ENCODE results near the gene NF1. TPM values are rescaled to one million over a fixed set of nuclear protein-coding genes. Genes with fewer than 3 reads are reported as not detected.
"Not testable (repeated sequence)": the region's sequence is repeated elsewhere in the genome, so short reads cannot be mapped to it uniquely, and the experiment has no call there.

NF1 gene
- total RNA-seq, 1 donor from 2014 or later: 30.0 TPM

- intact Hi-C loops (cut with micrococcal nuclease): no loop called here
- Mint-ChIP-seq H3K27me3 (ENCODE audit: insufficient read depth) (peaks cover 1% of the 10 kb centered on the region), H3K36me3 (ENCODE audit: low read depth) (peaks cover 14% of the 10 kb centered on the region), H3K4me1 (ENCODE audit: low read depth) (peaks cover 6% of the 10 kb centered on the region), H3K27ac (no peak overlapping the region), H3K9me3 (no peaks in the 10 kb centered on the region), H3K4me3 (no peak overlapping the region)
- no peak for DNase-seq (ENCODE audit: low spot score)
Measured at GRCh38 chr17:31286587-31286986, 191.8 kb downstream of the NF1 start.

- H3K4me1 Mint-ChIP-seq (ENCODE audit: low read depth); H3K27me3 Mint-ChIP-seq (ENCODE audit: insufficient read depth); H3K36me3 Mint-ChIP-seq (ENCODE audit: low read depth); H3K4me3 Mint-ChIP-seq; intact Hi-C loops (cut with micrococcal nuclease); H3K27ac Mint-ChIP-seq; H3K9me3 Mint-ChIP-seq; DNase-seq (ENCODE audit: low spot score): not testable (repeated sequence)
Measured at GRCh38 chr17:31287932-31288331, 193.2 kb downstream of the NF1 start.

GRCh38 chr17:31289790-31290189 is 195.0 kb downstream of the NF1 start:
- peaks cover 10% of the 10 kb centered on the region for H3K36me3 Mint-ChIP-seq (ENCODE audit: low read depth)
- H3K27me3 Mint-ChIP-seq (ENCODE audit: insufficient read depth): peaks cover 1% of the 10 kb centered on the region
- H3K4me3 Mint-ChIP-seq: no peak overlapping the region
- DNase-seq (ENCODE audit: low spot score): no peak
- H3K4me1 Mint-ChIP-seq (ENCODE audit: low read depth): peaks cover 6% of the 10 kb centered on the region
- intact Hi-C loops (cut with micrococcal nuclease): no loop called here
- no peak overlapping the region for H3K27ac Mint-ChIP-seq
- no peaks in the 10 kb centered on the region for H3K9me3 Mint-ChIP-seq

GRCh38 chr17:31291820-31292219 is 197.0 kb downstream of the NF1 start:
- H3K27me3 Mint-ChIP-seq (ENCODE audit: insufficient read depth): peaks cover 1% of the 10 kb centered on the region
- no peaks in the 10 kb centered on the region for H3K9me3 Mint-ChIP-seq
- intact Hi-C loops (cut with micrococcal nuclease): no loop called here
- H3K4me3 Mint-ChIP-seq: no peak overlapping the region
- no peak for DNase-seq (ENCODE audit: low spot score)
- H3K27ac Mint-ChIP-seq: no peak overlapping the region
- peaks cover 6% of the 10 kb centered on the region for H3K4me1 Mint-ChIP-seq (ENCODE audit: low read depth)
- H3K36me3 Mint-ChIP-seq (ENCODE audit: low read depth): peaks cover 10% of the 10 kb centered on the region

- Mint-ChIP-seq H3K27me3 (ENCODE audit: insufficient read depth) (no peaks in the 10 kb centered on the region), H3K36me3 (ENCODE audit: low read depth) (peaks cover 3% of the 10 kb centered on the region), H3K27ac (no peak overlapping the region), H3K9me3 (no peaks in the 10 kb centered on the region), H3K4me3 (no peak overlapping the region), H3K4me1 (ENCODE audit: low read depth) (peaks cover 6% of the 10 kb centered on the region)
- intact Hi-C loops (cut with micrococcal nuclease): no loop called here
- DNase-seq (ENCODE audit: low spot score): no peak
Measured at GRCh38 chr17:31293581-31293980, 198.8 kb downstream of the NF1 start.

- intact Hi-C loops (cut with micrococcal nuclease): no loop called here
- Mint-ChIP-seq H3K4me3 (no peak overlapping the region), H3K36me3 (ENCODE audit: low read depth) (peaks cover 3% of the 10 kb centered on the region), H3K9me3 (no peaks in the 10 kb centered on the region), H3K4me1 (ENCODE audit: low read depth) (peaks cover 6% of the 10 kb centered on the region), H3K27ac (no peak overlapping the region), H3K27me3 (ENCODE audit: insufficient read depth) (no peaks in the 10 kb centered on the region)
- no peak for DNase-seq (ENCODE audit: low spot score)
Measured at GRCh38 chr17:31294231-31294630, 199.5 kb downstream of the NF1 start.

GRCh38 chr17:31294820-31295488 is 200.2 kb downstream of the NF1 start:
- H3K27me3 Mint-ChIP-seq (ENCODE audit: insufficient read depth): no peaks in the 10 kb centered on the region
- DNase-seq (ENCODE audit: low spot score): no peak
- H3K27ac Mint-ChIP-seq: no peak overlapping the region
- no peaks in the 10 kb centered on the region for H3K9me3 Mint-ChIP-seq
- intact Hi-C loops (cut with micrococcal nuclease): no loop called here
- peaks cover 4% of the 10 kb centered on the region for H3K36me3 Mint-ChIP-seq (ENCODE audit: low read depth)
- no peak overlapping the region for H3K4me3 Mint-ChIP-seq
- peaks cover 6% of the 10 kb centered on the region for H3K4me1 Mint-ChIP-seq (ENCODE audit: low read depth)

- H3K27ac Mint-ChIP-seq: no peak overlapping the region
- intact Hi-C loops (cut with micrococcal nuclease): no loop called here
- no peak for DNase-seq (ENCODE audit: low spot score)
- H3K36me3 Mint-ChIP-seq (ENCODE audit: low read depth): peaks cover 4% of the 10 kb centered on the region
- H3K9me3 Mint-ChIP-seq: no peaks in the 10 kb centered on the region
- H3K4me1 Mint-ChIP-seq (ENCODE audit: low read depth): peaks cover under 1% of the 10 kb centered on the region
- H3K4me3 Mint-ChIP-seq: no peak overlapping the region
- H3K27me3 Mint-ChIP-seq (ENCODE audit: insufficient read depth): no peaks in the 10 kb centered on the region
Measured at GRCh38 chr17:31295489-31295871, 200.7 kb downstream of the NF1 start.

GRCh38 chr17:31296142-31296541 is 201.4 kb downstream of the NF1 start:
- H3K36me3 Mint-ChIP-seq (ENCODE audit: low read depth): peaks cover 8% of the 10 kb centered on the region
- no peak overlapping the region for H3K27ac Mint-ChIP-seq
- no peaks in the 10 kb centered on the region for H3K9me3 Mint-ChIP-seq
- no peak overlapping the region for H3K4me3 Mint-ChIP-seq
- H3K27me3 Mint-ChIP-seq (ENCODE audit: insufficient read depth): no peaks in the 10 kb centered on the region
- no peak for DNase-seq (ENCODE audit: low spot score)
- H3K4me1 Mint-ChIP-seq (ENCODE audit: low read depth): no peaks in the 10 kb centered on the region
- intact Hi-C loops (cut with micrococcal nuclease): no loop called here

GRCh38 chr17:31297090-31297489 is 202.3 kb downstream of the NF1 start, which contains the start of gene OMG:
Gene OMG (minus strand): TSS chr17:31297239. CDS start chr17:31296331, 908 bp downstream.
- Mint-ChIP-seq H3K4me3 (no peak within 1 kb of the TSS), H3K9me3 (no peaks in the 10 kb centered on the region), H3K36me3 (ENCODE audit: low read depth) (peaks cover 8% of the 10 kb centered on the region), H3K27ac (no peak within 1 kb of the TSS), H3K4me1 (ENCODE audit: low read depth) (no peaks in the 10 kb centered on the region), H3K27me3 (ENCODE audit: insufficient read depth) (no peaks in the 10 kb centered on the region)
- no peak for DNase-seq (ENCODE audit: low spot score)
- intact Hi-C loops (cut with micrococcal nuclease): no loop called here

- Mint-ChIP-seq H3K4me3 (no peak overlapping the region), H3K9me3 (no peaks in the 10 kb centered on the region), H3K36me3 (ENCODE audit: low read depth) (peaks cover 21% of the 10 kb centered on the region), H3K4me1 (ENCODE audit: low read depth) (peaks cover 5% of the 10 kb centered on the region), H3K27me3 (ENCODE audit: insufficient read depth) (no peaks in the 10 kb centered on the region), H3K27ac (no peak overlapping the region)
- intact Hi-C loops (cut with micrococcal nuclease): no loop called here
- DNase-seq (ENCODE audit: low spot score): no peak
Measured at GRCh38 chr17:31299624-31300023, 204.8 kb downstream of the NF1 start.

- no peak for DNase-seq (ENCODE audit: low spot score)
- peaks cover 65% of the 10 kb centered on the region for H3K4me1 Mint-ChIP-seq (ENCODE audit: low read depth)
- H3K27ac Mint-ChIP-seq: peak overlapping the region; percentile 52
- H3K27me3 Mint-ChIP-seq (ENCODE audit: insufficient read depth): no peaks in the 10 kb centered on the region
- intact Hi-C loops (cut with micrococcal nuclease): loop anchor here (1.0 to 5.0 kb wide), 2 partner anchors 14 to 335 kb away; partner anchors contain the start of genes EVI2A and RNF135
- H3K9me3 Mint-ChIP-seq: no peaks in the 10 kb centered on the region
- H3K36me3 Mint-ChIP-seq (ENCODE audit: low read depth): peaks cover 44% of the 10 kb centered on the region
- no peak overlapping the region for H3K4me3 Mint-ChIP-seq
Measured at GRCh38 chr17:31307640-31308039, 212.9 kb downstream of the NF1 start.

- no peaks in the 10 kb centered on the region for H3K9me3 Mint-ChIP-seq
- intact Hi-C loops (cut with micrococcal nuclease): loop anchor here (1.0 to 5.0 kb wide), 2 partner anchors 13 to 336 kb away; partner anchors contain the start of genes EVI2A and RNF135
- H3K27ac Mint-ChIP-seq: peak overlapping the region; percentile 94
- peaks cover 65% of the 10 kb centered on the region for H3K4me1 Mint-ChIP-seq (ENCODE audit: low read depth)
- no peak for DNase-seq (ENCODE audit: low spot score)
- peak overlapping the region; percentile 84 for H3K4me3 Mint-ChIP-seq
- H3K36me3 Mint-ChIP-seq (ENCODE audit: low read depth): peaks cover 39% of the 10 kb centered on the region
- no peaks in the 10 kb centered on the region for H3K27me3 Mint-ChIP-seq (ENCODE audit: insufficient read depth)
Measured at GRCh38 chr17:31308372-31309334, 213.9 kb downstream of the NF1 start.
